Ascending aorta (tissue), 2 donors: Measurements from ENCODE around the gene FOSL1. TPM values are rescaled to one million over a fixed set of nuclear protein-coding genes. Genes with fewer than 3 reads are reported as not detected.

Experiments
- DNase-seq, 2 donors: peaks; one replicate each; pipeline ENCODE4 v3.0.0-alpha.2; 2019; ENCODE audit warnings: low spot score in 2 of 2
- H3K27ac ChIP-seq, 2 donors: fragments of 200-600 bp; sonication (generic); one replicate each; pipeline ENCODE4 v1.5.1; 2016 to 2017; ENCODE audit warnings: mild to moderate bottlenecking in 1 of 2
- H3K27me3 ChIP-seq: fragments of 200-600 bp; sonication (generic); one replicate; pipeline ENCODE4 v1.5.1; 2017
- H3K36me3 ChIP-seq, 2 donors: fragments of 200-600 bp; sonication (generic); one replicate each; pipeline ENCODE4 v1.5.1; 2016
- H3K4me1 ChIP-seq, 2 donors: fragments of 200-600 bp; sonication (generic); one replicate each; pipeline ENCODE4 v1.5.1; 2016 to 2017; ENCODE audit warnings: mild to moderate bottlenecking in 1 of 2
- H3K4me3 ChIP-seq, 2 donors: fragments of 200-600 bp; sonication (generic); one replicate each; pipeline ENCODE4 v1.5.1; 2016 to 2017; ENCODE audit warnings: mild to moderate bottlenecking in 1 of 2
- H3K9me3 ChIP-seq, 2 donors: fragments of 200-600 bp; sonication (generic); one replicate each; pipeline ENCODE4 v1.5.1; 2016
- intact Hi-C: fragments of 100-400 bp; cut with DNase I; formaldehyde crosslinking; loops from one replicate; pipeline ENCODE4 v1.15.1; 2023
- total RNA-seq: library from RNA; depleted of rRNA; stranded (reverse); fragments of >200 nt; gene quantifications from one replicate; pipeline ENCODE4 v1.1.0, GENCODE V29; 2016
- TF ChIP-seq, protein P1 (sequence below), 3 experiments: fragments of 200-600 bp in 2 of 3; fragments of 450-650 bp in 1 of 3; sonication (generic) in 2 of 3; IDR thresholded peaks; one replicate each; pipeline ENCODE4 v1.5.1; 2016 to 2019; ENCODE audit warnings: antibody characterized with exemption in 3 of 3, mild to moderate bottlenecking in 1 of 3, moderate library complexity in 1 of 3

FOSL1 gene
- total RNA-seq, 1 donor from 2014 or later = 123 TPM

DNA sequence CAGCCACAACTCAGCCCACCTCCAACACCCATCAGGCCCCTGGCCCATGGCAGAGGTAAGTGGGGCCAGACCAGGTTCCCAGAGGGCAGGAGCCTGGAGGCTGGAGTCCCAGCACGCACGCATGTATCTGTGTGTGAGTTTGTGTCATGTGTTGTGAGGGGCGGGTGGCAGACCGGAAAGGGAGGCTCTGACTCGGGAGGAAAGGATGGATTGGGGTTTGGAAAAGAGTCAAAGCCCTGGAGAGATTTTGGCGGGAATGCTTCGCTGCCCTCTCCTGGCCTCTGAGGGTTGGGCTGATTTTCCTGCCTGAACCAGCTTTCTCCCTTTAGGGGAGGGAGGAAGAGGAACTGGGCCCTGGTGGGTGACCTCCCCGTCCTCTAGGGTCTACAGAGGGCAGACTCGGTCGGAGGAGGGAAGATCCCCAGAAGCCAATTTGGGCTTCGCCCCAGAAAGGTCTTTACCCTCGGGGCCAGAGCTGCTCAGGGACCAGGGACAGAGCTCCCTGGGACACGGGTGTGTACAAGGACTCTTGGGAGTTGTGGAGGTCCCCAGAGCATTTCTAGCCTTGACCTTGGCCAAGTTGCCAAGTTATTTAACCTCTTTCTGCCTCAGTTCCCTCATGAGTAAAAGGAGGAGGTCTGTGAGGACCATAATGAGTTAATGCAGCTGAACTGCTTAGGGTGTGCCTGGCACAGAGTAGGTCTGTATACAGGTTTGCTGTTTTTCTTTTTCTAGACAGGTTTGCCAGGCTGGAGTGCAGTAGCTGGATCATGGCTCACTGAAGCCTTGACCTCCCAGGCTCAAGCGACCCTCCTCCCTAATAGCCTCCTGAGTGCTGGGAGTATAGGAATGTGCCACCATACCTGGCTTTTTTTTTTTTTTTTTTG is 11.7 kb upstream of the FOSL1 start:
- Histone ChIP-seq H3K9me3 (no peaks in the 10 kb centered on the region), H3K27ac (peak overlapping the region; percentile 35 to 72), H3K36me3 (no peaks in the 10 kb centered on the region), H3K4me1 (peaks cover 21 to 42% of the 10 kb centered on the region in 2 donors), H3K27me3 (no peaks in the 10 kb centered on the region), H3K4me3 (no peak overlapping the region)
- TF ChIP-seq, protein P1, sequence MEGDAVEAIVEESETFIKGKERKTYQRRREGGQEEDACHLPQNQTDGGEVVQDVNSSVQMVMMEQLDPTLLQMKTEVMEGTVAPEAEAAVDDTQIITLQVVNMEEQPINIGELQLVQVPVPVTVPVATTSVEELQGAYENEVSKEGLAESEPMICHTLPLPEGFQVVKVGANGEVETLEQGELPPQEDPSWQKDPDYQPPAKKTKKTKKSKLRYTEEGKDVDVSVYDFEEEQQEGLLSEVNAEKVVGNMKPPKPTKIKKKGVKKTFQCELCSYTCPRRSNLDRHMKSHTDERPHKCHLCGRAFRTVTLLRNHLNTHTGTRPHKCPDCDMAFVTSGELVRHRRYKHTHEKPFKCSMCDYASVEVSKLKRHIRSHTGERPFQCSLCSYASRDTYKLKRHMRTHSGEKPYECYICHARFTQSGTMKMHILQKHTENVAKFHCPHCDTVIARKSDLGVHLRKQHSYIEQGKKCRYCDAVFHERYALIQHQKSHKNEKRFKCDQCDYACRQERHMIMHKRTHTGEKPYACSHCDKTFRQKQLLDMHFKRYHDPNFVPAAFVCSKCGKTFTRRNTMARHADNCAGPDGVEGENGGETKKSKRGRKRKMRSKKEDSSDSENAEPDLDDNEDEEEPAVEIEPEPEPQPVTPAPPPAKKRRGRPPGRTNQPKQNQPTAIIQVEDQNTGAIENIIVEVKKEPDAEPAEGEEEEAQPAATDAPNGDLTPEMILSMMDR (IDR thresholded peaks at IDR 0.05) = peak; percentile 43 to 53 (median 47)
- peak in 1 of 2 donors; percentile 90 for DNase-seq
- intact Hi-C loops = loop anchor here (1.0 kb wide), 1 partner anchor 12 kb away; the partner anchor contains the start of gene FOSL1

DNA sequence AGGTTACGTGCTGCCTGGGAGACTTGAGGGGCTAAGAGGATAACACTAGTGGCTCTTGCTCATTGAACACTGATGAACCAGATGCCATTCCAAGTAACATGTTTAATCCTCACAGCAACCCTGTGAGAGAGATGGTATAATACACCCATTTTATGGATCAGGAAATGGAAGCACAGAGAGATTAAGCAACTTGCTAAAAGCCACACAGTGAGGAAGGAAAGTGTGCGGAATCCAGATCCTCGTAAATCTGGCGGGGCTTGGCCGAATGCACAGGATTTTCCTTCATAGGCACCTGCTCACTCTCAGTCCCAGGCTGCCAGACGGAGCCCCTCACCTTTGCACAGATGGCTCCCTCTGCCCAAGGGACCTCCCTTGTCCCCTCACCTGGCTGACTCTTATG is 7.7 kb upstream of the FOSL1 start:
- H3K27ac ChIP-seq = no peak overlapping the region
- H3K9me3 ChIP-seq = no peaks in the 10 kb centered on the region
- peaks cover 4 to 18% of the 10 kb centered on the region in 2 donors for H3K4me1 ChIP-seq
- TF ChIP-seq, protein P1 (IDR thresholded peaks at IDR 0.05) = no peak
- no peaks in the 10 kb centered on the region for H3K27me3 ChIP-seq
- H3K36me3 ChIP-seq = no peaks in the 10 kb centered on the region
- DNase-seq = no peak
- H3K4me3 ChIP-seq = no peak overlapping the region
- intact Hi-C loops = no loop called here

DNA sequence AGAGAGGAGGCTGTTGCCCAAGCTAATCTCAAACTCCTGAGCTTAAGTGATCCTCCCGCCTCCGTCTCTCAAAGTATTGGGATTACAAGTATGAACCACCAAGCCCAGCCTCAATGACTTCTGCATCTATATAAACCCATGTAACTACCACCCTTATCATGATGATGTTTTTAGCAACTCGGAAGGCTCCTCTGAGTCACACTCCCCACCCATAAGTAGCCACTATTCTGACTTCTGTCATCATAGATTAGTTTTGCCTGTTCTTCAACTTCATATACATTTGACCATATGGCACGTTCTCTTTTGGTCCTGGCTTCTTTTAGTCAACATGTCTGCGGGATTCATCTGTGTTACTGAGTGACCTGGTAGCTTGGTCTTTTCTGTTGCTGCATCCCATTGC is 6.4 kb upstream of the FOSL1 start:
- Histone ChIP-seq H3K27ac (no peak overlapping the region), H3K4me1 (peaks cover 0 to 6% of the 10 kb centered on the region in 2 donors), H3K4me3 (no peak overlapping the region), H3K27me3 (no peaks in the 10 kb centered on the region), H3K36me3 (no peaks in the 10 kb centered on the region), H3K9me3 (no peaks in the 10 kb centered on the region)
- no peak for DNase-seq
- TF ChIP-seq, protein P1 (IDR thresholded peaks at IDR 0.05) = no peak
- intact Hi-C loops = no loop called here

DNA sequence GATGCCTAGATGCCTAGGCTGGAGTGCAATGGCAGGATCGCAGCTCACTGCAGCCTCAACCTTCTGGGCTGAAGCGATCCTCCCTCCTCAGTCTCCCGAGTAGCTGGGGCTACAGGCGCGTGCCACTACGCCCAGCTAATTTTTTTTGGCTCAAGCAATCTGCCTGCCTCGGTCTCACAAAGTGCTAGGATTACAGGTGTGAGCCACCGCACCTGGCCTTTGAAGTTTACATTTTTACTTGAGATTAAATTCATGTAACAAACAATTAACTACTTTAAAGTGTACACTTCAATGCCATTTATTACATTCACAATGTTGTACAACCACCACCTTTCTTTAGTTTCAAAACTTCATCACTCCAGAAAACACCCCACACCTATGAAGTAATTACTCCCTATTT is 3.5 kb upstream of the FOSL1 start:
- TF ChIP-seq, protein P1 (IDR thresholded peaks at IDR 0.05) = no peak

DNA sequence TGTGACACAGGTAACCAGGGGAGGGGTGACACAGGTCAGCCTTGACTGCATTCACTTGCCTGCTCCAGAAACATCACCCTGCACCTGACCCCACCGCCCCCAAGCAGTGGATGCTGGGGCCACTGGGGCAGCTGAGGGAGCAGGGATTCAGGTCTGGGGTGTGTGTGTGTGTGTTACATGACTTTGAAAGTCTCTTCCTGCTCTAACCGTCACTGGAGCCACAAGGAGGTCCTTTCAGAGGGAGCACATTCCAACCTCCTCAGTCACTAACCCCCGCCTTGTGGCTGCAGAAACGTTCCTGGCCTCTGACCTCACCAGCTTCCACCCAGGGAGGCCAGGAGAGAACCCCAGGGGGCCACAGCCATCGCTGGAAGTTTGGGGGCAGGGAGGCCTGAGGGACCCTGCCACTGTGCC is 2.9 kb upstream of the FOSL1 start:
- H3K36me3 ChIP-seq = no peaks in the 10 kb centered on the region
- H3K9me3 ChIP-seq = no peaks in the 10 kb centered on the region
- intact Hi-C loops = no loop called here
- no peak overlapping the region for H3K4me3 ChIP-seq
- H3K27me3 ChIP-seq = no peaks in the 10 kb centered on the region
- H3K27ac ChIP-seq = no peak overlapping the region
- DNase-seq = no peak
- H3K4me1 ChIP-seq = peaks cover 7 to 13% of the 10 kb centered on the region in 2 donors
- TF ChIP-seq, protein P1 (IDR thresholded peaks at IDR 0.05) = no peak

More for the DNA sequence above, 3.5 kb upstream of the FOSL1 start:
- Histone ChIP-seq H3K27ac (no peak overlapping the region), H3K4me3 (no peak overlapping the region), H3K36me3 (no peaks in the 10 kb centered on the region), H3K4me1 (peaks cover 7 to 13% of the 10 kb centered on the region in 2 donors), H3K9me3 (no peaks in the 10 kb centered on the region), H3K27me3 (no peaks in the 10 kb centered on the region)
- no peak for DNase-seq
- intact Hi-C loops = no loop called here
